ENCODE data around the gene REEP5.

Gene REEP5

DNA sequence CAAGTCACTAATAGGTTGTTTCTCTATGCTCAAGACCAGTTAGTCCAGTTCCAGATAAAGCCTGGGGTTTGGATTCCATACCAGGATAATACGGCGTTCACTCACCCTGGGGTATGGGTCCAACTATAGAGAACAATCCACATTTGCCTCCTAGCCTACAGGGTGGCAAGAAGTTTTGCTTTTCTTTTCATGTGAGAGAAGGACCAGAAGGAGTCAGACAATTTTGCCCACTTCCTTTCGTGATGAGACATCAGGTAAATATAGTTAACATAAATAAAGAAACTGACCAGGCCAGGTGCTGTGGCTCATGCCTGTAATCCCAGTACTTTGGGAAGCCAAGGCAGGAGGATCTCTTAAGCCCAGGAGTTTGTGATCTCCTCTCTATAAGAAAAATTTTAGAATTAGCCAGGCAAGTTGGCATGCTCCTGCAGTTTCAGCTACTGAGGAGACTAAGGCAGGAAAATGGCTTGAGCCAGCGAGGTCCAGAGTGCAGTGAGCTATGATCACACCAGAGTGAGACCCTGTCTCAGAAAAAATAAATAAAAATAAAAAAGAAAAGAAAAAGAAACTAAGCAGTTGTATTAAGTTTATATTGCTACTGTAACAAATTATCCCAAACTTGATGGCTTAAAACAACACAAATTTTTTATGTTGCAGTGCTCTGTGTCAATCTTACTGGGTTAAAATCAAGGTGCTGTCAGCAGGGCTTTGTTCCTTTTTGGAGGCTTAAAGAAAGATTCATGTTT, 7.5 kb upstream of the REEP5 start:
- TF ChIP-seq ZNF70 (CRISPR knock-in tag; IDR thresholded peaks at IDR 0.05) (no peak), ARNTL (CRISPR knock-in tag; IDR thresholded peaks at IDR 0.05; ENCODE audit: borderline replicate concordance, low read depth) (no peak), ZC3H10 (CRISPR knock-in tag; IDR thresholded peaks at IDR 0.05) (no peak), TCF4 (CRISPR knock-in tag; IDR thresholded peaks at IDR 0.05; ENCODE audit: borderline replicate concordance) (no peak), SNAI2 (CRISPR knock-in tag; IDR thresholded peaks at IDR 0.05) (no peak), ZNF565 (CRISPR knock-in tag; conservative IDR thresholded peaks at IDR 0.05; ENCODE audit: low read depth) (no peak), ZFP30 (CRISPR knock-in tag; IDR thresholded peaks at IDR 0.05) (no peak), CSDC2 (CRISPR knock-in tag; IDR thresholded peaks at IDR 0.05) (no peak), ISL1 (CRISPR knock-in tag; IDR thresholded peaks at IDR 0.05) (no peak)
- TF ChIP-seq, protein P1, sequence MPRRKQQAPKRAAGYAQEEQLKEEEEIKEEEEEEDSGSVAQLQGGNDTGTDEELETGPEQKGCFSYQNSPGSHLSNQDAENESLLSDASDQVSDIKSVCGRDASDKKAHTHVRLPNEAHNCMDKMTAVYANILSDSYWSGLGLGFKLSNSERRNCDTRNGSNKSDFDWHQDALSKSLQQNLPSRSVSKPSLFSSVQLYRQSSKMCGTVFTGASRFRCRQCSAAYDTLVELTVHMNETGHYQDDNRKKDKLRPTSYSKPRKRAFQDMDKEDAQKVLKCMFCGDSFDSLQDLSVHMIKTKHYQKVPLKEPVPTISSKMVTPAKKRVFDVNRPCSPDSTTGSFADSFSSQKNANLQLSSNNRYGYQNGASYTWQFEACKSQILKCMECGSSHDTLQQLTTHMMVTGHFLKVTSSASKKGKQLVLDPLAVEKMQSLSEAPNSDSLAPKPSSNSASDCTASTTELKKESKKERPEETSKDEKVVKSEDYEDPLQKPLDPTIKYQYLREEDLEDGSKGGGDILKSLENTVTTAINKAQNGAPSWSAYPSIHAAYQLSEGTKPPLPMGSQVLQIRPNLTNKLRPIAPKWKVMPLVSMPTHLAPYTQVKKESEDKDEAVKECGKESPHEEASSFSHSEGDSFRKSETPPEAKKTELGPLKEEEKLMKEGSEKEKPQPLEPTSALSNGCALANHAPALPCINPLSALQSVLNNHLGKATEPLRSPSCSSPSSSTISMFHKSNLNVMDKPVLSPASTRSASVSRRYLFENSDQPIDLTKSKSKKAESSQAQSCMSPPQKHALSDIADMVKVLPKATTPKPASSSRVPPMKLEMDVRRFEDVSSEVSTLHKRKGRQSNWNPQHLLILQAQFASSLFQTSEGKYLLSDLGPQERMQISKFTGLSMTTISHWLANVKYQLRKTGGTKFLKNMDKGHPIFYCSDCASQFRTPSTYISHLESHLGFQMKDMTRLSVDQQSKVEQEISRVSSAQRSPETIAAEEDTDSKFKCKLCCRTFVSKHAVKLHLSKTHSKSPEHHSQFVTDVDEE (CRISPR knock-in tag; IDR thresholded peaks at IDR 0.05), result no peak
- no peak for ATAC-seq

DNA sequence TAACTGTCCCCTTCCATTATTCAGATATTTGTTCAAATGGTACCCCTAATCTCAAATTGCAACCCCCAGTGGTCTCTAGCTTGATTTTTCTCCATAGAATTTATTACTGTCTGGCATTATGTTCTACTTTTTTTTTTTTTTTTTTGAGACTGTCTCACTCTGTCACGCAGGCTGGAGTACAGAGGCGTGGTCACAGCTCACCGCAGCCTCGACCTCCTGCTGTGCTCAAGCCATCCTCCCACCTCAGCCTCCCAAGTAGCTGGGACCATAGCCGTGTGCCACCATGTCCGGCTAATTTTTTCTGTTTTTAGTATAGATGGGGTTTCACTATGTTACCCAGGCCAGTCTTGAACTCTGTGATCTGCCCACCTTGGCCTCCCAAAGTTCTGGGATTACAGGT, 2.0 kb upstream of the REEP5 start:
- TF ChIP-seq, protein P2, sequence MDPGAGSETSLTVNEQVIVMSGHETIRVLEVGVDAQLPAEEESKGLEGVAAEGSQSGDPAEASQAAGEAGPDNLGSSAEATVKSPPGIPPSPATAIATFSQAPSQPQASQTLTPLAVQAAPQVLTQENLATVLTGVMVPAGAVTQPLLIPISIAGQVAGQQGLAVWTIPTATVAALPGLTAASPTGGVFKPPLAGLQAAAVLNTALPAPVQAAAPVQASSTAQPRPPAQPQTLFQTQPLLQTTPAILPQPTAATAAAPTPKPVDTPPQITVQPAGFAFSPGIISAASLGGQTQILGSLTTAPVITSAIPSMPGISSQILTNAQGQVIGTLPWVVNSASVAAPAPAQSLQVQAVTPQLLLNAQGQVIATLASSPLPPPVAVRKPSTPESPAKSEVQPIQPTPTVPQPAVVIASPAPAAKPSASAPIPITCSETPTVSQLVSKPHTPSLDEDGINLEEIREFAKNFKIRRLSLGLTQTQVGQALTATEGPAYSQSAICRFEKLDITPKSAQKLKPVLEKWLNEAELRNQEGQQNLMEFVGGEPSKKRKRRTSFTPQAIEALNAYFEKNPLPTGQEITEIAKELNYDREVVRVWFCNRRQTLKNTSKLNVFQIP (CRISPR knock-in tag; IDR thresholded peaks at IDR 0.05; ENCODE audit: borderline replicate concordance, low read depth), result no peak
- TF ChIP-seq BACH2 (CRISPR knock-in tag; IDR thresholded peaks at IDR 0.05; ENCODE audit: borderline replicate concordance) (no peak), RARB (CRISPR knock-in tag; IDR thresholded peaks at IDR 0.05) (no peak)
- no peak for ATAC-seq

DNA sequence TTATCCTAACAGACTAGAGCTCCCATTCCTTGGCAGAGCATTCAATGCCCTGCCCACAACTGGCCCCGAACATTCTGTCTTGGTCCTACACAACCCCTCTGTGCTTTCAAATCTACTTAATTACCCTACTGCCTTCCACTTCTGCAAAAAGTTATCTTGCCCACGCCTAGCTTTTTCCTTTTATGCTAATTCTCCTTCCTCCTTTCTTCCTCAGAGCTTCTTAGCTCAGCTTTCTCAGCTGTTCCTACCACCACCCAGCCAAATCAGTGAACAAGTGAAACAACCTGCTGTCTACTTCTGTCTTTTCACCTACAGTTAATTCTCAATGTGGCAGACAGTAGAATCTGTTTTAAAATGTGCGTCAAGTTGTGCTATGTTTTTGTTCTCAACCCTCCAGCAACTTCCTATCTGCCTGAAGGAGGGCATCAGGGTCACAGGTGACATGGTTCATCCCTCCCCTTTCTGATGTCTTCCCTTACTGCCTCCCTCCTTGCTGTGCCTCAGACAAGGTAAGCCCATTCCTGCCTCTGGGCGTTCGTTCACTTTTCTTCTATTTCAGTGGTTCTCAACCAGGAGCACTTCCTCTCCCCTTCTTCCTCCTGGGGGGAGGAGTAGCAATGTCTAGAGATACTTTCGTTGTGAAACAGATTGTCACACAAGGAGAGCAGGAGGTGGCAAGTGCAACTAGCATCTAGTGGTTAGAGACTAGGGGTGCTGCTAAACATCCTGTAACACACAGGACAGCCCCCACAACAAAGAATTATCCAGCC, 1.3 kb upstream of the REEP5 start:
- TF ChIP-seq ZFP3 (CRISPR knock-in tag; IDR thresholded peaks at IDR 0.05) (no peak), PPARA (CRISPR knock-in tag; IDR thresholded peaks at IDR 0.05; ENCODE audit: borderline replicate concordance) (no peak), ARNTL (CRISPR knock-in tag; IDR thresholded peaks at IDR 0.05; ENCODE audit: borderline replicate concordance, low read depth) (no peak), BACH2 (CRISPR knock-in tag; IDR thresholded peaks at IDR 0.05; ENCODE audit: borderline replicate concordance) (no peak), ISL1 (CRISPR knock-in tag; IDR thresholded peaks at IDR 0.05) (no peak), ZNF70 (CRISPR knock-in tag; IDR thresholded peaks at IDR 0.05) (no peak), ZFP30 (CRISPR knock-in tag; IDR thresholded peaks at IDR 0.05) (no peak), OSR1 (CRISPR knock-in tag; IDR thresholded peaks at IDR 0.05) (no peak), RARB (CRISPR knock-in tag; IDR thresholded peaks at IDR 0.05) (no peak), ESRRG (CRISPR knock-in tag; IDR thresholded peaks at IDR 0.05) (no peak), SNAI2 (CRISPR knock-in tag; IDR thresholded peaks at IDR 0.05) (no peak), ZNF565 (CRISPR knock-in tag; conservative IDR thresholded peaks at IDR 0.05; ENCODE audit: low read depth) (no peak)
- TF ChIP-seq, protein P3, sequence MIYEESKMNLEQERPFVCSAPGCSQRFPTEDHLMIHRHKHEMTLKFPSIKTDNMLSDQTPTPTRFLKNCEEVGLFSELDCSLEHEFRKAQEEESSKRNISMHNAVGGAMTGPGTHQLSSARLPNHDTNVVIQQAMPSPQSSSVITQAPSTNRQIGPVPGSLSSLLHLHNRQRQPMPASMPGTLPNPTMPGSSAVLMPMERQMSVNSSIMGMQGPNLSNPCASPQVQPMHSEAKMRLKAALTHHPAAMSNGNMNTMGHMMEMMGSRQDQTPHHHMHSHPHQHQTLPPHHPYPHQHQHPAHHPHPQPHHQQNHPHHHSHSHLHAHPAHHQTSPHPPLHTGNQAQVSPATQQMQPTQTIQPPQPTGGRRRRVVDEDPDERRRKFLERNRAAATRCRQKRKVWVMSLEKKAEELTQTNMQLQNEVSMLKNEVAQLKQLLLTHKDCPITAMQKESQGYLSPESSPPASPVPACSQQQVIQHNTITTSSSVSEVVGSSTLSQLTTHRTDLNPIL (CRISPR knock-in tag; IDR thresholded peaks at IDR 0.05; ENCODE audit: low read depth), result no peak
- TF ChIP-seq, protein P4, sequence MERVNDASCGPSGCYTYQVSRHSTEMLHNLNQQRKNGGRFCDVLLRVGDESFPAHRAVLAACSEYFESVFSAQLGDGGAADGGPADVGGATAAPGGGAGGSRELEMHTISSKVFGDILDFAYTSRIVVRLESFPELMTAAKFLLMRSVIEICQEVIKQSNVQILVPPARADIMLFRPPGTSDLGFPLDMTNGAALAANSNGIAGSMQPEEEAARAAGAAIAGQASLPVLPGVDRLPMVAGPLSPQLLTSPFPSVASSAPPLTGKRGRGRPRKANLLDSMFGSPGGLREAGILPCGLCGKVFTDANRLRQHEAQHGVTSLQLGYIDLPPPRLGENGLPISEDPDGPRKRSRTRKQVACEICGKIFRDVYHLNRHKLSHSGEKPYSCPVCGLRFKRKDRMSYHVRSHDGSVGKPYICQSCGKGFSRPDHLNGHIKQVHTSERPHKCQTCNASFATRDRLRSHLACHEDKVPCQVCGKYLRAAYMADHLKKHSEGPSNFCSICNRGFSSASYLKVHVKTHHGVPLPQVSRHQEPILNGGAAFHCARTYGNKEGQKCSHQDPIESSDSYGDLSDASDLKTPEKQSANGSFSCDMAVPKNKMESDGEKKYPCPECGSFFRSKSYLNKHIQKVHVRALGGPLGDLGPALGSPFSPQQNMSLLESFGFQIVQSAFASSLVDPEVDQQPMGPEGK (CRISPR knock-in tag; IDR thresholded peaks at IDR 0.05; ENCODE audit: borderline replicate concordance), result no peak
- TF ChIP-seq, protein P5, sequence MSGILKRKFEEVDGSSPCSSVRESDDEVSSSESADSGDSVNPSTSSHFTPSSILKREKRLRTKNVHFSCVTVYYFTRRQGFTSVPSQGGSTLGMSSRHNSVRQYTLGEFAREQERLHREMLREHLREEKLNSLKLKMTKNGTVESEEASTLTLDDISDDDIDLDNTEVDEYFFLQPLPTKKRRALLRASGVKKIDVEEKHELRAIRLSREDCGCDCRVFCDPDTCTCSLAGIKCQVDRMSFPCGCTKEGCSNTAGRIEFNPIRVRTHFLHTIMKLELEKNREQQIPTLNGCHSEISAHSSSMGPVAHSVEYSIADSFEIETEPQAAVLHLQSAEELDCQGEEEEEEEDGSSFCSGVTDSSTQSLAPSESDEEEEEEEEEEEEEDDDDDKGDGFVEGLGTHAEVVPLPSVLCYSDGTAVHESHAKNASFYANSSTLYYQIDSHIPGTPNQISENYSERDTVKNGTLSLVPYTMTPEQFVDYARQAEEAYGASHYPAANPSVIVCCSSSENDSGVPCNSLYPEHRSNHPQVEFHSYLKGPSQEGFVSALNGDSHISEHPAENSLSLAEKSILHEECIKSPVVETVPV (CRISPR knock-in tag; IDR thresholded peaks at IDR 0.05), result no peak
- TF ChIP-seq, protein P2 (CRISPR knock-in tag; IDR thresholded peaks at IDR 0.05; ENCODE audit: borderline replicate concordance, low read depth), result no peak

More for the DNA sequence above, 1.3 kb upstream of the REEP5 start:
- no peak for ATAC-seq

All from SK-N-SH treated with all-trans-retinoic acid at 6 μM for 48 hours (cell line).